Gastrocnemius medialis (tissue), 4 donors: ENCODE data around the gene UBE4A. TPM values are rescaled to one million over a fixed set of nuclear protein-coding genes. Genes with fewer than 3 reads are reported as not detected.
"Not testable (repeated sequence)": the region's sequence is repeated elsewhere in the genome, so short reads cannot be mapped to it uniquely, and the experiment has no call there.

Experiments
- ATAC-seq, 2 donors: fragments of 150-250 bp; one replicate each; pipeline ENCODE4 v1.9.1; 2016
- DNase-seq, 2 donors: peaks; one replicate each; pipeline ENCODE4 v3.0.0-alpha.2; 2019
- H3K27ac ChIP-seq, 4 donors: fragments of 200-600 bp; sonication (generic); 1 replicate in 1 of 4; 2 replicates in 3 of 4; pipeline ENCODE4 v1.5.1; 2016 to 2018; ENCODE audit warnings: mild to moderate bottlenecking in 2 of 4, moderate library complexity in 1 of 4
- H3K27me3 ChIP-seq, 3 donors: fragments of 200-600 bp; sonication (generic) in 2 of 3; 1 replicate in 1 of 3; 2 replicates in 2 of 3; pipeline versions ENCODE4 v1.5.1 to v1.6.0; 2016 to 2019; ENCODE audit warnings: mild to moderate bottlenecking in 1 of 3, moderate library complexity in 1 of 3
- H3K36me3 ChIP-seq, 2 donors: fragments of 200-600 bp; sonication (generic) in 1 of 2; one replicate each; pipeline ENCODE4 v1.5.1; 2017 to 2018
- H3K4me1 ChIP-seq, 2 donors: fragments of 200-600 bp; sonication (generic) in 1 of 2; one replicate each; pipeline ENCODE4 v1.5.1; 2016 to 2017; ENCODE audit warnings: mild to moderate bottlenecking in 2 of 2
- H3K4me3 ChIP-seq, 4 donors: fragments of 200-600 bp; sonication (generic) in 3 of 4; 1 replicate in 1 of 4; 2 replicates in 3 of 4; pipeline ENCODE4 v1.5.1; 2016 to 2019; ENCODE audit warnings: mild to moderate bottlenecking in 2 of 4
- H3K9me3 ChIP-seq, 3 donors: fragments of 200-600 bp; sonication (generic) in 2 of 3; 1 replicate in 1 of 3; 2 replicates in 2 of 3; pipeline ENCODE4 v1.5.1; 2016 to 2019
- POLR2A ChIP-seq, 2 donors: fragments of 450-650 bp; IDR thresholded peaks; one replicate each; pipeline ENCODE4 v1.6.1; 2017; ENCODE audit warnings: antibody characterized with exemption in 2 of 2, mild to moderate bottlenecking in 2 of 2, moderate library complexity in 2 of 2
- in situ Hi-C, 4 donors: fragments of 200-750 bp; cut with MboI; loops; one replicate each; pipeline versions ENCODE4 v1.15.0 to v1.8.0; 2017; ENCODE audit warnings: low sequenced_read_pairs in 4 of 4
- intact Hi-C: fragments of 100-400 bp; cut with DNase I; formaldehyde crosslinking; loops from one replicate; pipeline ENCODE4 v1.15.1; 2023; ENCODE audit warnings: low total_unique reads
- total RNA-seq, 4 donors: library from RNA; depleted of rRNA; stranded (reverse); fragments of >200 nt; gene quantifications; one replicate each; pipeline versions ENCODE4 v1.1.0 to v1.2.3, GENCODE V29; 2016
- TF ChIP-seq, protein P1 (sequence below), 5 experiments: fragments of 450-650 bp in 3 of 5; fragments of 200-600 bp in 2 of 5; sonication (generic) in 2 of 5; IDR thresholded peaks in 4 of 5; conservative IDR thresholded peaks in 1 of 5; 1 replicate in 4 of 5; 2 replicates in 1 of 5; pipeline ENCODE4 v1.5.1; 2016 to 2019; ENCODE audit warnings: antibody characterized with exemption in 5 of 5, mild to moderate bottlenecking in 3 of 5, moderate library complexity in 3 of 5

Gene UBE4A
- total RNA-seq, 4 donors from 2014 or later = 36.6 to 73.9 (median 41.7) TPM

DNA sequence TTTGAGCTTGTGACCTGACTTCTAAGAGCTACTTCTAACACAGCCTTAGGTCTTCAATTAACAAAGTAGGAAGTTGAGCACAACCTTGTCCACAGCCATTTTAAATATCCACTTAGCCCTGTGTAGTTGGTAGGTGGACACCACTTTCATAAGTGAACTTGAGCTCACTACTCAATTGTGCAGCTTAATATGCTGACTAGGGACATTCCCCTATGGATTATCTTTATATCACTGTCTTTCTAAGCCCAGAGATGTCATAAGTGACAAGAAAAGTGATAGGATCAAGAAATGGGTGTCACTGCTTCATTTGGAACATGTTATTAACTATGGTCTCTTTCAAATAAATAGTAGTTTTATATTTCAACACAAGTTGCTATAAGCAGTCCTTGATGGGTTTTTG lies 38.0 kb downstream of the UBE4A start:
- Histone ChIP-seq H3K36me3 (peaks cover 5 to 50% of the 10 kb centered on the region in 2 donors), H3K27me3 (no peaks in the 10 kb centered on the region), H3K9me3 (no peaks in the 10 kb centered on the region), H3K4me3 (no peak overlapping the region), H3K4me1 (peaks cover 5 to 6% of the 10 kb centered on the region in 2 donors), H3K27ac (no peak overlapping the region)
- intact Hi-C loops (no loop called here), in situ Hi-C loops (loop anchor here in 3 of 4 donors (10.0 to 25.0 kb wide), 3 partner anchors 90 to 365 kb away; no protein-coding TSS in a partner anchor)
- DNase-seq = no peak
- ATAC-seq = no peak
- TF ChIP-seq, protein P1, sequence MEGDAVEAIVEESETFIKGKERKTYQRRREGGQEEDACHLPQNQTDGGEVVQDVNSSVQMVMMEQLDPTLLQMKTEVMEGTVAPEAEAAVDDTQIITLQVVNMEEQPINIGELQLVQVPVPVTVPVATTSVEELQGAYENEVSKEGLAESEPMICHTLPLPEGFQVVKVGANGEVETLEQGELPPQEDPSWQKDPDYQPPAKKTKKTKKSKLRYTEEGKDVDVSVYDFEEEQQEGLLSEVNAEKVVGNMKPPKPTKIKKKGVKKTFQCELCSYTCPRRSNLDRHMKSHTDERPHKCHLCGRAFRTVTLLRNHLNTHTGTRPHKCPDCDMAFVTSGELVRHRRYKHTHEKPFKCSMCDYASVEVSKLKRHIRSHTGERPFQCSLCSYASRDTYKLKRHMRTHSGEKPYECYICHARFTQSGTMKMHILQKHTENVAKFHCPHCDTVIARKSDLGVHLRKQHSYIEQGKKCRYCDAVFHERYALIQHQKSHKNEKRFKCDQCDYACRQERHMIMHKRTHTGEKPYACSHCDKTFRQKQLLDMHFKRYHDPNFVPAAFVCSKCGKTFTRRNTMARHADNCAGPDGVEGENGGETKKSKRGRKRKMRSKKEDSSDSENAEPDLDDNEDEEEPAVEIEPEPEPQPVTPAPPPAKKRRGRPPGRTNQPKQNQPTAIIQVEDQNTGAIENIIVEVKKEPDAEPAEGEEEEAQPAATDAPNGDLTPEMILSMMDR (IDR thresholded peaks at IDR 0.05 in 4 of 5, conservative IDR thresholded peaks at IDR 0.05 in 1 of 5) = no peak
- TF ChIP-seq POLR2A (IDR thresholded peaks at IDR 0.05) = no peak

DNA sequence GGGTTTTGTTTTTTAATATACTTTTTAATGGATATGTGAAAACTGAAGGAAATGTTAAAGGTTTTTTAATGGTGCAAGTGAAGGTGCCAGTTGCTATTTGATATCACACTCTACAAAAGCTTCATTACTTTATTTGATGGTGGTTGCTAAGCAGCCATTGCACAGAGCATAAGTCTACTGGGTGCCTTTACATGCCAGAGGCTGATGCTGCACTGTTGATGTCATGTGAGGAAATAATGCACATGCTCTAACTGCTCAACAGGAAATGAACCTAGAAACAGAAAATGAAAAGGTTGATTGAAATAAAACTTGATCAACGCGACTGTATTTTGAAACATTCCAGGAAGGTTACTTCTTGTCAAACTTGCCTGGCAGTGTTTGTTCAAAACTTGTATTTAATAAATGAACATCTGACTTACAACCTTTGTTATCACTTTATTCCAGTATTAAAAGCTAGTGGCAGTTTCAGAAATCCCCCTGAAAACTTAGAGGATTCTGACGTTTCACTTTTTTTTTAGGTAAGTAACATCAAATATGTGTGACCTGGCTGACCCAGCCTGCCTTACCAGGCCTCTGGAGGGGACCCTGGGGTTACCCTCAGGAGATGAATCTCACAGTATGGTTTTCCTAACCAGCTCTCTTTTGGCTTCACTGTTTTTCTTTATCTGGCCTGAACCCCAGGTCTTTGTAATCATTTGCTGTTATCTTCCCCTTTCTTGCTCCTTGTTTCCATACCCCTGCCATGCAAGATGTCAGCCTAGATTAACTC lies 39.6 kb downstream of the UBE4A start:
- in situ Hi-C loops (loop anchor here in 3 of 4 donors (10.0 to 25.0 kb wide), 3 partner anchors 88 to 363 kb away; no protein-coding TSS in a partner anchor), intact Hi-C loops (no loop called here)
- H3K9me3 ChIP-seq = no peaks in the 10 kb centered on the region
- peaks cover 18 to 21% of the 10 kb centered on the region in 2 donors for H3K4me1 ChIP-seq
- DNase-seq (no peak), ATAC-seq (no peak)
- TF ChIP-seq, protein P1 (IDR thresholded peaks at IDR 0.05 in 4 of 5, conservative IDR thresholded peaks at IDR 0.05 in 1 of 5) = no peak
- no peak for TF ChIP-seq POLR2A (IDR thresholded peaks at IDR 0.05)
- peaks cover 2 to 35% of the 10 kb centered on the region in 2 donors for H3K36me3 ChIP-seq
- no peak overlapping the region for H3K27ac ChIP-seq
- H3K4me3 ChIP-seq = no peak overlapping the region
- no peaks in the 10 kb centered on the region for H3K27me3 ChIP-seq

DNA sequence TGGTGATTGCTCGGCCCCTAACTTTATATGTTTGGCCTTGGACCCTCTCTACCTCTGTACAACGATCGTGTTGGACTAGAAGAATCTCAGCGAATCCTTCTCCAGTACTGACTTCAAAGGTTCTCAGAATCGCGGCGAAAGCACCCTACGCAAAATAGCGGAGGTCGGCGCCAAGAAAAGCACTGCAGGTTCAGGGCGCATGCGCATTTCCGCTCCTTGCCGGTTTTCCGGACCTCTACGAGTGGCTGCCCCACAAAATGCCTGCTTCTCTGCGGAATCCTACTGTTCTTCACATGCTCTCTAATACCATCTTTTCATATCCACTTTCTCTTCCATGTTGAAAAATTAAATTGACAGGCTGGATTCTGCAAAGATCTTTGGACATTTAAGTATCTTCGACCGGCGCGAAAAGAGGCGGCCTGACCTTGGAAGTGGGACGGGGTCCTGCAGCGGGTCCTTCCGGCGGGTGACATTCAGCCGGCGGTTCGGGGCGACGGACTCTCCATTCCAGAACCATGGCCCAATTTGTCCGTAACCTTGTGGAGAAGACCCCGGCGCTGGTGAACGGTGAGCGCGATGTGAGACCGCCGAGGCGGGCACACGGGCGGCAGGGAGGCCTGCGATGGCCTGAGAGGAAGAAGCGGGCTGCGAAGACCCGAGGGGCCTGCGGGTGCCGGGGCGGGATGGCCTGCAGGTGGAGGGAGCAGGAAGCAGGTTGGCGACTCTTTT lies 41.9 kb downstream of the UBE4A start, which contains the start of gene ATP5MG:
TSS of gene ATP5MG (plus strand) at position 456 of the 729 bp plus-strand sequence. CDS start at position 516, 60 bp downstream.
- DNase-seq = peak; percentile 81 to 86
- Histone ChIP-seq H3K4me1 (peaks cover 37 to 39% of the 10 kb centered on the region in 2 donors), H3K4me3 (peak within 1 kb of the TSS; percentile 77 to 97 (median 86)), H3K36me3 (peaks cover 0 to 17% of the 10 kb centered on the region in 2 donors), H3K27me3 (no peaks in the 10 kb centered on the region), H3K9me3 (no peaks in the 10 kb centered on the region), H3K27ac (peak within 1 kb of the TSS; percentile 81 to 90 (median 88))
- in situ Hi-C loops = loop anchor here in 1 of 4 donors (5.0 kb wide), 1 partner anchor 91 kb away; no protein-coding TSS in a partner anchor
- intact Hi-C loops = loop anchor here (1.0 to 5.0 kb wide), 4 partner anchors 35 to 166 kb away; partner anchors contain the start of genes IFT46, KMT2A and UBE4A
- TF ChIP-seq POLR2A (IDR thresholded peaks at IDR 0.05) = peak; percentile 74 to 79
- TF ChIP-seq, protein P1 (IDR thresholded peaks at IDR 0.05 in 4 of 5, conservative IDR thresholded peaks at IDR 0.05 in 1 of 5) = peak in 4 of 5 experiments; percentile 8 to 27 (median 22)
- ATAC-seq = peak; percentile 88 to 89

DNA sequence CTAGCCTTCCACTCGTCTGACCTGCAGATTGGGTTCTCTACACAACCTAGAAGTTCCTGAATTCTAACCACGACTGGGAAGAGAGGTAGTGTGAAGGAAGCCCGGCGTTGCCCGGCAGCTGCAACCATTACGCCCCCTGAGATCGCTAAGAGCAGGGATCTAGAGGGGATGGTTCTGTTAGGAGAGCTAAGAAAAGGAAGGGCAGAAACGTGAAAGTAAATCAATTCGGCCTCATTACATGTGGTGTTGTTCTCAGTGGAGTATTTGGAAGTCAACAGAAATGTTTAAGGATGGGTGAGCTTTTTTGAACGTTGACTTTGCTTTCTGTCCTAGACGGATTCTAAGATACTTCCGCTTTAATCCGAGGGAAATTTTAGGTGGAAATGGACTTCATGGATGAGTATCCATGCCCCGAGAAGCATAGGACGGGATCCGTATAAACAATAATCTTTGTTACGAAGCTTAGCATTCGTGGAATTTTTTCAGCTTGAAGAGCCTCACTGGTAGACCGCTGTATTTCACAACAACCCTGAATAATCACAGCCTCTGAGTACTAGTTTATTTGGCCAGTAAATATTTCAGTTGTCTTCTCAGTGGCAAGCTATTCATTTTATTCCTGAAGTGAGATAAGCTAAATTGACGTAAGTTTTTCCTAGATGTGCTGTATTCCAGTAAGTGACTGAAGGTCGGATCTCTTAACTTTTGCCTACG lies 42.6 kb downstream of the UBE4A start:
- peaks cover 37 to 46% of the 10 kb centered on the region in 2 donors for H3K4me1 ChIP-seq
- H3K36me3 ChIP-seq = peaks cover 0 to 17% of the 10 kb centered on the region in 2 donors
- peak overlapping the region; percentile 77 to 97 (median 86) for H3K4me3 ChIP-seq
- ATAC-seq (peak; percentile 15 to 39), DNase-seq (no peak)
- peak overlapping the region; percentile 81 to 90 (median 88) for H3K27ac ChIP-seq
- no peaks in the 10 kb centered on the region for H3K9me3 ChIP-seq
- intact Hi-C loops = loop anchor here (1.0 to 5.0 kb wide), 4 partner anchors 34 to 165 kb away; partner anchors contain the start of genes IFT46, KMT2A and UBE4A
- no peaks in the 10 kb centered on the region for H3K27me3 ChIP-seq
- in situ Hi-C loops = loop anchor here in 1 of 4 donors (5.0 kb wide), 1 partner anchor 90 kb away; no protein-coding TSS in a partner anchor
- TF ChIP-seq, protein P1 (IDR thresholded peaks at IDR 0.05 in 4 of 5, conservative IDR thresholded peaks at IDR 0.05 in 1 of 5) = no peak
- TF ChIP-seq POLR2A (IDR thresholded peaks at IDR 0.05) = no peak

DNA sequence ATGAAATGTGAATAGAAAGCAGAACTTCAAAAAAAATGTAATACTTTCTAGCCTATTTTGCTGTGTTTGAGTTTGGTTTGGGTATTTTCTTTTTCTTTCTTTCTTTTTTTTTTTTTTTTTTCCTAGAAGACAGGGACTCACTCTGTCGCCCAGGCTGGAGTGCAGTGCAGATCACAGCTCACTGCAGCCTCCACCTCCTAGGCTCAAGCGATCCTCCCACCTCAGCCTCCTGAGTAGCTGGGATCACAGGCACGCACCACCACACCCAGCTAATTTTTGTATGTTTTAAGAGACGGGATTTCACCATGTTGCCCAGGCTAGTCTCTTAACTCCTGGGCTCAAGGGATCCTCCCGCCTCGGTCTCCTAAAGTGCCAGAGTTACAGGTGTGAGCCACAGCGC lies 43.2 kb downstream of the UBE4A start:
- not testable (repeated sequence) for DNase-seq, ATAC-seq, H3K9me3 ChIP-seq, H3K27me3 ChIP-seq
- in situ Hi-C loops (loop anchor here in 1 of 4 donors (5.0 kb wide), 1 partner anchor 90 kb away; no protein-coding TSS in a partner anchor), intact Hi-C loops (loop anchor here (5.0 kb wide), 1 partner anchor 165 kb away; the partner anchor contains the start of gene IFT46)
- peaks cover 37 to 46% of the 10 kb centered on the region in 2 donors for H3K4me1 ChIP-seq
- peak overlapping the region; percentile 81 to 90 (median 88) for H3K27ac ChIP-seq
- H3K4me3 ChIP-seq = peak overlapping the region; percentile 77 to 97 (median 86)
- peaks cover 0 to 17% of the 10 kb centered on the region in 2 donors for H3K36me3 ChIP-seq
